H9 (cell line): ENCODE data around the gene PPP2CA. TPM values are rescaled to one million over a fixed set of nuclear protein-coding genes. Genes with fewer than 3 reads are reported as not detected.

Experiments used
- DNase-seq: peaks from one replicate; pipeline ENCODE4 v3.0.0-alpha.2; 2017
- H2AFZ ChIP-seq: one replicate; pipeline ENCODE4 v1.6.1; 2013; ENCODE audit warnings: mild to moderate bottlenecking, low read length, control low read depth, moderate library complexity
- H2AK5ac ChIP-seq: 2 replicates; pipeline ENCODE4 v1.6.1; 2013; ENCODE audit warnings: low read length, control low read depth, mixed read lengths; ENCODE audit not compliant: insufficient read length
- H2BK120ac ChIP-seq: one replicate; pipeline ENCODE4 v1.6.1; 2013; ENCODE audit warnings: low read depth, mild to moderate bottlenecking, low read length, control low read depth, inconsistent platforms; ENCODE audit not compliant: poor library complexity, severe bottlenecking
- H2BK12ac ChIP-seq: 2 replicates; pipeline ENCODE4 v1.6.1; 2013; ENCODE audit warnings: low read length, control low read depth, mixed read lengths, low read depth; ENCODE audit not compliant: insufficient read length
- H2BK15ac ChIP-seq: 2 replicates; pipeline ENCODE4 v1.6.1; 2013; ENCODE audit warnings: low read depth, low read length, control low read depth
- H2BK20ac ChIP-seq: one replicate; pipeline ENCODE4 v1.6.1; 2013; ENCODE audit warnings: low read depth, mild to moderate bottlenecking, low read length, control low read depth, inconsistent platforms; ENCODE audit not compliant: poor library complexity, severe bottlenecking
- H2BK5ac ChIP-seq: 2 replicates; pipeline ENCODE4 v1.6.1; 2013; ENCODE audit warnings: low read length, control low read depth, mixed read lengths; ENCODE audit not compliant: insufficient read length
- H3K14ac ChIP-seq: 2 replicates; pipeline ENCODE4 v1.6.1; 2013; ENCODE audit warnings: low read length, control low read depth; ENCODE audit not compliant: insufficient read depth
- H3K18ac ChIP-seq: 2 replicates; pipeline ENCODE4 v1.6.1; 2013; ENCODE audit warnings: low read depth, mild to moderate bottlenecking, mixed read lengths, low read length, control low read depth; ENCODE audit not compliant: insufficient read length
- H3K23ac ChIP-seq: 2 replicates; pipeline ENCODE4 v1.6.1; 2013; ENCODE audit warnings: low read length, control low read depth, mixed read lengths, low read depth; ENCODE audit not compliant: insufficient read length
- H3K23me2 ChIP-seq: 2 replicates; pipeline ENCODE4 v1.6.1; 2013; ENCODE audit warnings: low read depth, mild to moderate bottlenecking, mixed read lengths, low read length, control low read depth; ENCODE audit not compliant: insufficient read length, poor library complexity, severe bottlenecking
- H3K27ac ChIP-seq: 2 replicates; pipeline ENCODE4 v1.5.1; 2013; ENCODE audit warnings: low read length, control low read depth, mixed read lengths, low read depth; ENCODE audit not compliant: insufficient read length
- H3K27me3 ChIP-seq: 2 replicates; pipeline ENCODE4 v1.6.1; 2013; ENCODE audit warnings: low read length, control low read depth, inconsistent platforms; ENCODE audit not compliant: insufficient read depth
- H3K4ac ChIP-seq: 2 replicates; pipeline ENCODE4 v1.6.1; 2013; ENCODE audit warnings: low read depth, mild to moderate bottlenecking, control low read depth, inconsistent platforms, low read length, moderate library complexity
- H3K4me1 ChIP-seq: 2 replicates; pipeline ENCODE4 v1.6.1; 2013; ENCODE audit warnings: low read length, control low read depth, inconsistent platforms; ENCODE audit not compliant: insufficient read depth
- H3K4me2 ChIP-seq: 2 replicates; pipeline ENCODE4 v1.6.1; 2013; ENCODE audit warnings: low read length, control low read depth, mixed read lengths; ENCODE audit not compliant: insufficient read length, insufficient read depth
- H3K56ac ChIP-seq: 2 replicates; pipeline ENCODE4 v1.6.1; 2013; ENCODE audit warnings: low read depth, mild to moderate bottlenecking, mixed read lengths, low read length, control low read depth; ENCODE audit not compliant: insufficient read length
- H3K79me1 ChIP-seq: 2 replicates; pipeline ENCODE4 v1.6.1; 2013; ENCODE audit warnings: low read depth, mild to moderate bottlenecking, moderate library complexity, low read length, control low read depth, inconsistent platforms; ENCODE audit not compliant: insufficient read depth, poor library complexity, severe bottlenecking
- H3K79me2 ChIP-seq: 2 replicates; pipeline ENCODE4 v1.6.1; 2013; ENCODE audit warnings: low read length, control low read depth, inconsistent platforms; ENCODE audit not compliant: insufficient read depth
- H3K9ac ChIP-seq: 2 replicates; pipeline ENCODE4 v1.6.1; 2013; ENCODE audit warnings: low read length, control low read depth, mixed read lengths; ENCODE audit not compliant: insufficient read length; ENCODE audit errors: extremely low read depth
- H3K9me3 ChIP-seq: one replicate; pipeline ENCODE4 v1.6.1; 2013; ENCODE audit warnings: low read depth, low read length, inconsistent platforms; ENCODE audit not compliant: control insufficient read depth
- H3T11ph ChIP-seq: one replicate; pipeline ENCODE4 v1.6.1; 2013; ENCODE audit warnings: mild to moderate bottlenecking, low read length, control low read depth, inconsistent platforms
- H4K20me1 ChIP-seq: one replicate; pipeline ENCODE4 v1.6.1; 2013; ENCODE audit not compliant: control insufficient read depth, insufficient read length, insufficient read depth
- H4K5ac ChIP-seq: 2 replicates; pipeline ENCODE4 v1.6.1; 2013; ENCODE audit warnings: low read depth, mild to moderate bottlenecking, mixed read lengths, low read length, control low read depth; ENCODE audit not compliant: insufficient read length
- H4K8ac ChIP-seq: replicated peaks from 2 replicates; pipeline ENCODE4 v1.6.1; 2013; ENCODE audit warnings: low read length, control low read depth, mixed read lengths, low read depth; ENCODE audit not compliant: insufficient read length
- H4K91ac ChIP-seq: 2 replicates; pipeline ENCODE4 v1.6.1; 2013; ENCODE audit warnings: low read depth, mild to moderate bottlenecking, moderate library complexity, mixed read lengths, low read length, control low read depth; ENCODE audit not compliant: insufficient read length
- H3K27ac Mint-ChIP-seq, 3 experiments: 2 replicates in 2 of 3; 3 replicates in 1 of 3; pipeline ENCODE4 v1.8.0; 2020 to 2021; ENCODE audit warnings: mixed read lengths in 3 of 3, mild to moderate bottlenecking in 1 of 3, moderate library complexity in 1 of 3
- H3K27me3 Mint-ChIP-seq: 2 replicates; pipeline ENCODE4 v1.8.0; 2021; ENCODE audit warnings: low read depth, mild to moderate bottlenecking, moderate library complexity, mixed read lengths
- H3K36me3 Mint-ChIP-seq, 3 experiments: 2 replicates in 2 of 3; 3 replicates in 1 of 3; pipeline ENCODE4 v1.8.0; 2020 to 2021; ENCODE audit warnings: low read depth in 3 of 3, mixed read lengths in 3 of 3; ENCODE audit not compliant: insufficient read depth in 1 of 3
- H3K4me1 Mint-ChIP-seq, 2 experiments: 2 replicates each; pipeline ENCODE4 v1.8.0; 2020; ENCODE audit warnings: mixed read lengths in 2 of 2
- H3K4me3 Mint-ChIP-seq, 2 experiments: 2 replicates in 1 of 2; 3 replicates in 1 of 2; pipeline ENCODE4 v1.8.0; 2020 to 2021; ENCODE audit warnings: mild to moderate bottlenecking in 2 of 2, mixed read lengths in 2 of 2, moderate library complexity in 1 of 2
- H3K9me3 Mint-ChIP-seq, 2 experiments: 2 replicates in 1 of 2; 3 replicates in 1 of 2; pipeline ENCODE4 v1.8.0; 2020; ENCODE audit warnings: mild to moderate bottlenecking in 2 of 2, mixed read lengths in 2 of 2, moderate library complexity in 1 of 2
- WGBS: extraction: QIAGEN DNeasy Blood & Tissue Kit; methylation state at CpG from one replicate; pipeline ENCODE4 v1.1.7; 2013; ENCODE audit warnings: missing lambda C conversion rate, low lambda C conversion rate, mixed read lengths; ENCODE audit not compliant: insufficient read length; ENCODE audit errors: extremely low coverage; 5-methylcytosine and 5-hydroxymethylcytosine counted together
- total RNA-seq: library from RNA; stranded (reverse); gene quantifications from 2 replicates; pipeline ENCODE4 v1.2.1, GENCODE V29; 2021
- TF ChIP-seq, protein P1 (sequence below): fragments of 200-600 bp; sonication (generic); conservative IDR thresholded peaks from 3 replicates; pipeline ENCODE4 v1.8.0; 2021; ENCODE audit warnings: antibody characterized with exemption, mild to moderate bottlenecking

PPP2CA gene
- total RNA-seq, 1 experiment from 2014 or later = 244 TPM

DNA sequence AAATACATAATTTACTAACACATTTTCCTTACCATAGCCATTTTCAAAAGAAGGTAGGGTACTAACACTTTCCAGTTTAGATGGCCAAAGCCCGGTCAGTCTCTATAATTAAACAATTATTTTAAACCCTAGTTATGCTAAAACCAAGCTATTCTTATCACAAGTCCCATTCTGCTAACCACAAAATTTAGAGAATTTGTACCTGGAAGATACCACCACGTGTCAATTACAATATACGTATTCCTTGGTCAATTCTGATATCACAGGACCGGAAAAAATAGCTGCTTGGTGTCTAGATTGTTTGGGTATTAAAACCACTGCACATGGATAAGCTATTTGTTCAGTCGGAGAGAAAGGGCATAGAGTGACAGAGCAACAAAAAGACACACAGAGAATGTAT lies 30.2 kb downstream of the PPP2CA start:
- Mint-ChIP-seq H3K4me1 (no peaks in the 10 kb centered on the region), H3K4me3 (no peak overlapping the region), H3K27ac (no peak overlapping the region), H3K27me3 (no peaks in the 10 kb centered on the region), H3K9me3 (no peaks in the 10 kb centered on the region), H3K36me3 (peaks cover 34 to 61% (median 51%) of the 10 kb centered on the region in 3 experiments; a peak in 6 of 7 replicates)
- H4K8ac ChIP-seq = no peak overlapping the region
- no CpG with 5 or more reads among the region's 5 CpGs for WGBS
- no peak overlapping the region for H4K5ac ChIP-seq
- H3K23me2 ChIP-seq = no peaks in the 10 kb centered on the region
- H3K9ac ChIP-seq = no peak overlapping the region
- no peaks in the 10 kb centered on the region for H3K9me3 ChIP-seq
- no peak overlapping the region for H2AK5ac ChIP-seq
- H3K4me1 ChIP-seq = no peaks in the 10 kb centered on the region
- no peak overlapping the region for H2AFZ ChIP-seq
- H3K27me3 ChIP-seq = no peaks in the 10 kb centered on the region
- H3K23ac ChIP-seq = no peak overlapping the region
- no peak overlapping the region for H2BK12ac ChIP-seq
- no peak overlapping the region for H3K18ac ChIP-seq
- H3K56ac ChIP-seq = no peak overlapping the region
- no peak overlapping the region for H3K14ac ChIP-seq
- no peak overlapping the region for H2BK120ac ChIP-seq
- H3K79me2 ChIP-seq = no peaks in the 10 kb centered on the region
- TF ChIP-seq, protein P1, sequence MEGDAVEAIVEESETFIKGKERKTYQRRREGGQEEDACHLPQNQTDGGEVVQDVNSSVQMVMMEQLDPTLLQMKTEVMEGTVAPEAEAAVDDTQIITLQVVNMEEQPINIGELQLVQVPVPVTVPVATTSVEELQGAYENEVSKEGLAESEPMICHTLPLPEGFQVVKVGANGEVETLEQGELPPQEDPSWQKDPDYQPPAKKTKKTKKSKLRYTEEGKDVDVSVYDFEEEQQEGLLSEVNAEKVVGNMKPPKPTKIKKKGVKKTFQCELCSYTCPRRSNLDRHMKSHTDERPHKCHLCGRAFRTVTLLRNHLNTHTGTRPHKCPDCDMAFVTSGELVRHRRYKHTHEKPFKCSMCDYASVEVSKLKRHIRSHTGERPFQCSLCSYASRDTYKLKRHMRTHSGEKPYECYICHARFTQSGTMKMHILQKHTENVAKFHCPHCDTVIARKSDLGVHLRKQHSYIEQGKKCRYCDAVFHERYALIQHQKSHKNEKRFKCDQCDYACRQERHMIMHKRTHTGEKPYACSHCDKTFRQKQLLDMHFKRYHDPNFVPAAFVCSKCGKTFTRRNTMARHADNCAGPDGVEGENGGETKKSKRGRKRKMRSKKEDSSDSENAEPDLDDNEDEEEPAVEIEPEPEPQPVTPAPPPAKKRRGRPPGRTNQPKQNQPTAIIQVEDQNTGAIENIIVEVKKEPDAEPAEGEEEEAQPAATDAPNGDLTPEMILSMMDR = no peak
- no peak overlapping the region for H2BK15ac ChIP-seq
- H2BK5ac ChIP-seq = no peak overlapping the region
- no peak overlapping the region for H4K91ac ChIP-seq
- H3K27ac ChIP-seq = no peak overlapping the region
- no peak for DNase-seq
- H3K4me2 ChIP-seq = no peak overlapping the region
- no peak overlapping the region for H3T11ph ChIP-seq
- no peaks in the 10 kb centered on the region for H4K20me1 ChIP-seq
- no peak overlapping the region for H2BK20ac ChIP-seq
- H3K4ac ChIP-seq = no peak overlapping the region
- H3K79me1 ChIP-seq = no peaks in the 10 kb centered on the region
